Uterus (tissue), 2 donors: ENCODE measurements around the gene PABPC1L.

ENCODE experiments used
- POLR2A ChIP-seq, 2 donors: fragments of 450-650 bp; IDR thresholded peaks; one replicate each; pipeline ENCODE4 v1.6.1; 2016; ENCODE audit warnings: antibody characterized with exemption in 2 of 2, mild to moderate bottlenecking in 1 of 2, moderate library complexity in 1 of 2
- TF ChIP-seq, protein P1 (sequence below), 4 experiments: fragments of 200-600 bp in 2 of 4; fragments of 450-650 bp in 2 of 4; sonication (generic) in 2 of 4; IDR thresholded peaks; one replicate each; pipeline ENCODE4 v1.5.1; 2016 to 2019; ENCODE audit warnings: antibody characterized with exemption in 4 of 4, mild to moderate bottlenecking in 2 of 4, moderate library complexity in 1 of 4

DNA sequence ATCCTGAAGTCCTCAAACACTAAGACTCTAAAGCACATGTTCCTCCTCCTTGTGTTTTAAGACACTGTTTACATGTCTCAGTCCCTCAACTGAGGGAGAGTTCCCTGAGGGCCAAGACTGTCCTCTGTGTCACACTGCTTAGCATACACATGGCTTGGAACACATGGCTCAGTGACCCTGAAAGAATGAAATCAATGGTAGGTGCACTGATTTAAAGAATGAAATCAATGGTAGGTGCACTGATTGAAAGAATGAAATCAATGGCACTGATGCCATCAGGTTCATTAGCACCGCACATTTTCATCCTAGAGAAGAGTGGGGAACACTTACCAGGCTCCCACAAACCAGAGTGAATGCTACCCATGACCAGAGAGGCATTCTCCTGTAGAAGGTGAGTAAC is 40.5 kb downstream of the PABPC1L start:
- TF ChIP-seq, protein P1, sequence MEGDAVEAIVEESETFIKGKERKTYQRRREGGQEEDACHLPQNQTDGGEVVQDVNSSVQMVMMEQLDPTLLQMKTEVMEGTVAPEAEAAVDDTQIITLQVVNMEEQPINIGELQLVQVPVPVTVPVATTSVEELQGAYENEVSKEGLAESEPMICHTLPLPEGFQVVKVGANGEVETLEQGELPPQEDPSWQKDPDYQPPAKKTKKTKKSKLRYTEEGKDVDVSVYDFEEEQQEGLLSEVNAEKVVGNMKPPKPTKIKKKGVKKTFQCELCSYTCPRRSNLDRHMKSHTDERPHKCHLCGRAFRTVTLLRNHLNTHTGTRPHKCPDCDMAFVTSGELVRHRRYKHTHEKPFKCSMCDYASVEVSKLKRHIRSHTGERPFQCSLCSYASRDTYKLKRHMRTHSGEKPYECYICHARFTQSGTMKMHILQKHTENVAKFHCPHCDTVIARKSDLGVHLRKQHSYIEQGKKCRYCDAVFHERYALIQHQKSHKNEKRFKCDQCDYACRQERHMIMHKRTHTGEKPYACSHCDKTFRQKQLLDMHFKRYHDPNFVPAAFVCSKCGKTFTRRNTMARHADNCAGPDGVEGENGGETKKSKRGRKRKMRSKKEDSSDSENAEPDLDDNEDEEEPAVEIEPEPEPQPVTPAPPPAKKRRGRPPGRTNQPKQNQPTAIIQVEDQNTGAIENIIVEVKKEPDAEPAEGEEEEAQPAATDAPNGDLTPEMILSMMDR (IDR thresholded peaks at IDR 0.05): no peak
- TF ChIP-seq POLR2A (IDR thresholded peaks at IDR 0.05): no peak
